Parathyroid adenoma (tissue), 2 donors: ENCODE results near the gene GPR89B.
A peak's percentile ranks its signal among the peaks of the same experiment; 100 is the strongest.

Source experiments
- H2AFZ ChIP-seq: fragments of 300-600 bp; sonication (generic); one replicate; pipeline ENCODE4 v1.7.0; 2017; ENCODE audit warnings: antibody characterized with exemption, mild to moderate bottlenecking
- H3K27ac ChIP-seq: fragments of 300-600 bp; sonication (generic); one replicate; pipeline ENCODE4 v1.7.0; 2017
- H3K27me3 ChIP-seq: fragments of 300-600 bp; sonication (generic); one replicate; pipeline ENCODE4 v1.7.0; 2017; ENCODE audit warnings: low read length; ENCODE audit not compliant: control insufficient read depth, insufficient read depth
- H3K36me3 ChIP-seq: fragments of 300-600 bp; sonication (generic); one replicate; pipeline ENCODE4 v1.7.0; 2017; ENCODE audit warnings: low read length; ENCODE audit not compliant: control insufficient read depth, insufficient read depth
- H3K4me1 ChIP-seq: fragments of 300-600 bp; sonication (generic); one replicate; pipeline ENCODE4 v1.7.0; 2017; ENCODE audit warnings: control low read depth
- H3K4me2 ChIP-seq: fragments of 300-600 bp; sonication (generic); one replicate; pipeline ENCODE4 v1.7.0; 2017; ENCODE audit warnings: low read length
- H3K4me3 ChIP-seq: fragments of 300-600 bp; sonication (generic); one replicate; pipeline ENCODE4 v1.7.0; 2017; ENCODE audit warnings: low read depth, low read length
- H3K79me2 ChIP-seq: fragments of 300-600 bp; sonication (generic); one replicate; pipeline ENCODE4 v1.7.0; 2017; ENCODE audit warnings: control low read depth
- H3K9ac ChIP-seq: fragments of 300-600 bp; sonication (generic); one replicate; pipeline ENCODE4 v1.7.0; 2017; ENCODE audit warnings: mild to moderate bottlenecking
- H3K9me3 ChIP-seq: fragments of 300-600 bp; sonication (generic); one replicate; pipeline ENCODE4 v1.7.0; 2017; ENCODE audit warnings: low read length; ENCODE audit not compliant: control insufficient read depth
- CTCF ChIP-seq: fragments of 300-600 bp; sonication (generic); IDR thresholded peaks from one replicate; pipeline ENCODE4 v1.7.0; 2017; ENCODE audit warnings: antibody characterized with exemption, mild to moderate bottlenecking
- donor health status: primary hyperparathyroidism.

The GPR89B gene

GRCh38 chr1:147892216-147892615 lies 36.0 kb upstream of the GPR89B start:
- Histone ChIP-seq H3K4me1 (no peaks in the 10 kb centered on the region), H3K27ac (no peak overlapping the region), H2AFZ (no peak overlapping the region), H3K9me3 (no peaks in the 10 kb centered on the region), H3K27me3 (no peaks in the 10 kb centered on the region), H3K4me3 (no peak overlapping the region), H3K9ac (no peak overlapping the region), H3K4me2 (no peak overlapping the region), H3K79me2 (no peaks in the 10 kb centered on the region), H3K36me3 (no peaks in the 10 kb centered on the region)
- no peak for TF ChIP-seq CTCF

DNA sequence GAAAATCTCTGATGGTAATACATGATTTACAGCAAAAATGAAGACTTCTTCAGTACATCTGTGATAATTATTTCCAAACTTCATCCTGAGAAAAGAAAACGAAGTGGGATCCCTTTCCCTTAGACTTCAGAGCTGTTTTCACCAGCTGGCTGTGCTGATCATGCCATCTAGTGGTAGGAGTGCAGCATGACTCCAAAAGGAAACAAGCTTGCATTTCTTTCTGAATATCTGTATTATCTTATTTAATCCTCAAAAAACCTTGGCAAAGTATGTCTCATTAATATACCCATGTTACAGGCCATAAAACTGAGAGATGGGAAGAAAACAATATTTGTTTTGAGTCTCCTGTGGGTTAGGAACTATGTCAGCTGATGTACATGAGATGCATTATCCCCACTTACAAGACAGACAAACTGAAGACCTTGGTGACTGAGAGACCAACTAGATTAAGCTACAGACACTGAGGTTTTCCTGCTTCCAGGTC lies 35.4 kb upstream of the GPR89B start:
- no peaks in the 10 kb centered on the region for H3K36me3 ChIP-seq
- no peaks in the 10 kb centered on the region for H3K79me2 ChIP-seq
- no peaks in the 10 kb centered on the region for H3K9me3 ChIP-seq
- peak; percentile 84 for TF ChIP-seq CTCF
- no peak overlapping the region for H3K4me2 ChIP-seq
- H2AFZ ChIP-seq: no peak overlapping the region
- no peak overlapping the region for H3K4me3 ChIP-seq
- H3K27ac ChIP-seq: no peak overlapping the region
- no peaks in the 10 kb centered on the region for H3K27me3 ChIP-seq
- H3K4me1 ChIP-seq: no peaks in the 10 kb centered on the region
- H3K9ac ChIP-seq: no peak overlapping the region

DNA sequence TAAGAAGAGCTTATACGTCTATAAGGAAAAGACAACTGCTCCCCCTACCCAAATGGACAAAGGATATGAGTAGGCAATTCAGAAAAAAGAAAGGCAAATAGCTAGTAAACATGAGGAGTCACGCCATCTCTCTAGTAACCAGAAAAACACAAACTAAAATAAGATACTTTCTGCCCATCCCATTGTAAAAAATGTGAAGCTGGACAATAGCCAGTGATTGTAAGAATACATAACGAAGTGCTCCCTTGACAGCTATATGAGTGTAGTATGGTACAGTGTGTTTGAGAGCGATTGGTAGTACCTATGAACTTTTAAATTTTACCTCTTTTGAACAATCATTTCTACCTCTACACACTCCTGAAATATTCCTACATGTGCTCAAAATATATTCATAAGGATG lies 33.1 kb upstream of the GPR89B start:
- no peak overlapping the region for H3K4me3 ChIP-seq
- no peaks in the 10 kb centered on the region for H3K79me2 ChIP-seq
- no peaks in the 10 kb centered on the region for H3K4me1 ChIP-seq
- H3K9ac ChIP-seq: no peak overlapping the region
- H3K27ac ChIP-seq: no peak overlapping the region
- H3K9me3 ChIP-seq: no peaks in the 10 kb centered on the region
- H3K27me3 ChIP-seq: no peaks in the 10 kb centered on the region
- H2AFZ ChIP-seq: no peak overlapping the region
- H3K36me3 ChIP-seq: no peaks in the 10 kb centered on the region
- no peak for TF ChIP-seq CTCF
- H3K4me2 ChIP-seq: no peak overlapping the region

DNA sequence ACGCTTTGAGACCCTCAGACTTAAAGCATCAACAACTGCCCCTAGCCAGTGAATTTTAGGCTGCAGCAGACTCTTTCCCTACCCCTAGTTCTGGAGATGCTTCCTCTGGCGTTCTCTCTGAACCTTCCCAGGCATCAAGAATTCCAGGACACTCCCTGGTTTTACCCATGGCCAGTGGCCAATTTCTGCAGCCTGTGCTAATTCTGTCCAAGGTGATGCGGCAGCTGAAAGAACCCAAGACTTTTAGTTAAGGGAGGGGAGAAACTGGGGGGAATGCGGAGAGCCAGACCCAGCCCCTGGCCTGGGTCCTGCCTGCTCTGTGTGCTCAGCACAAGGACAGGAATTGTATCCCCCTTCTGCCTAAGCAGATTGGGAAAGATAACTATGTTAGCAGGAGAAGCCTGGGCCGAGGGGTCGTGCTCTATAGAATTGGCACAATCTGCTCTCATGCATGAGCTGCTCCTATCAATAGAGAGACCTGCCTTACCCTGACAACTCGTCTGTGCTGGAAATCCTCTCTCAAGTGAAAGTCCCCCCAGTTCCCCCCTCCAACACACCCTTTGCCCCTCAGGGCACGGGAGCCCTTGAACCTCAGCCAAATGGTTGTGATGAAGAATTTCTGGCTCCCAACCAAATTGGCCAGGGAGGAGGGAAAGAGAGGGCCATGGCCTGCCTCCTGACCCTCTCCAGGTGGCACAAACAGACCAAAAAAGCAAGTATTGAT lies 31.0 kb upstream of the GPR89B start:
- H2AFZ ChIP-seq: no peak overlapping the region
- no peak overlapping the region for H3K9ac ChIP-seq
- H3K27me3 ChIP-seq: no peaks in the 10 kb centered on the region
- H3K4me1 ChIP-seq: no peaks in the 10 kb centered on the region
- H3K79me2 ChIP-seq: no peaks in the 10 kb centered on the region
- H3K4me2 ChIP-seq: no peak overlapping the region
- no peaks in the 10 kb centered on the region for H3K36me3 ChIP-seq
- no peaks in the 10 kb centered on the region for H3K9me3 ChIP-seq
- TF ChIP-seq CTCF: no peak
- no peak overlapping the region for H3K4me3 ChIP-seq
- no peak overlapping the region for H3K27ac ChIP-seq

GRCh38 chr1:147897789-147898188 lies 30.4 kb upstream of the GPR89B start:
- Histone ChIP-seq H3K9me3 (no peaks in the 10 kb centered on the region), H3K4me1 (no peaks in the 10 kb centered on the region), H3K9ac (no peak overlapping the region), H3K4me3 (no peak overlapping the region), H3K36me3 (no peaks in the 10 kb centered on the region), H3K79me2 (no peaks in the 10 kb centered on the region), H2AFZ (no peak overlapping the region), H3K27ac (no peak overlapping the region), H3K4me2 (no peak overlapping the region), H3K27me3 (no peaks in the 10 kb centered on the region)
- TF ChIP-seq CTCF: no peak
